SK-N-SH (cell line): ENCODE data around the gene RIC3. TPM values are rescaled to one million over a fixed set of nuclear protein-coding genes. Genes with fewer than 3 reads are reported as not detected.

ENCODE experiments used
- CTCF ChIA-PET: fragments of 300-600, 350-600 bp; formaldehyde crosslinking; extraction: SDS; loops from one replicate; lab custom pipeline; 2021; lab: Yijun Ruan, JAX
- POLR2A ChIA-PET: fragments of 350-600 bp; sonication (Branson Sonifier 250); formaldehyde crosslinking; extraction: SDS; loops from one replicate; lab custom pipeline; 2020; ENCODE audit warnings: antibody characterized with exemption, inconsistent platforms; lab: Yijun Ruan, JAX
- DNase-seq: peaks from one replicate; pipeline ENCODE4 v3.0.0; 2012
- H2AFZ ChIP-seq: fragments of 200-600 bp; sonication (generic); 2 replicates; pipeline ENCODE4 v1.8.1; 2016; ENCODE audit warnings: antibody characterized with exemption, mild to moderate bottlenecking, low read depth
- H3F3A ChIP-seq: fragments of 200-600 bp; sonication (generic); replicated peaks from 2 replicates; pipeline ENCODE3; 2016; ENCODE audit warnings: antibody characterized with exemption, mild to moderate bottlenecking; ENCODE audit not compliant: insufficient read depth
- H3K27ac ChIP-seq, 2 experiments: fragments of 200-500 bp in 1 of 2; fragments of 200-600 bp in 1 of 2; sonication (Bioruptor generic) in 1 of 2; sonication (generic), shearing (Covaris generic) in 1 of 2; 2 replicates each; pipeline versions ENCODE4 v1.5.1 to v1.6.1; 2014 to 2016; ENCODE audit warnings: low read depth in 2 of 2, inconsistent platforms in 1 of 2, low read length in 1 of 2, mild to moderate bottlenecking in 1 of 2, mixed read lengths in 1 of 2
- H3K27me3 ChIP-seq: fragments of 200-600 bp; sonication (generic), shearing (Covaris generic); 2 replicates; pipeline ENCODE4 v1.6.1; 2016; ENCODE audit warnings: mixed run types; ENCODE audit not compliant: insufficient read depth
- H3K36me3 ChIP-seq, 2 experiments: fragments of 200-500 bp in 1 of 2; fragments of 200-600 bp in 1 of 2; sonication (Bioruptor generic) in 1 of 2; sonication (generic) in 1 of 2; replicated peaks in 1 of 2; 2 replicates each; pipeline versions ENCODE3 to v1.5.1; 2014 to 2016; ENCODE audit warnings: low read length in 1 of 2, mild to moderate bottlenecking in 1 of 2; ENCODE audit not compliant: insufficient read depth in 2 of 2, control insufficient read depth in 1 of 2
- H3K4me1 ChIP-seq, 2 experiments: fragments of 200-500 bp in 1 of 2; fragments of 200-600 bp in 1 of 2; sonication (Bioruptor generic) in 1 of 2; sonication (generic), shearing (Covaris generic) in 1 of 2; 2 replicates each; pipeline versions ENCODE4 v1.5.1 to v1.6.1; 2014 to 2016; ENCODE audit warnings: low read depth in 1 of 2, low read length in 1 of 2, mixed run types in 1 of 2; ENCODE audit not compliant: insufficient read depth in 2 of 2, control insufficient read depth in 1 of 2
- H3K4me2 ChIP-seq: fragments of 200-600 bp; sonication (generic), shearing (Covaris generic); 2 replicates; pipeline ENCODE4 v1.6.1; 2017; ENCODE audit warnings: mixed run types
- H3K4me3 ChIP-seq, 2 experiments: fragments of 200-500 bp in 1 of 2; fragments of 200-600 bp in 1 of 2; sonication (Bioruptor generic) in 1 of 2; sonication (generic), shearing (Covaris generic) in 1 of 2; 2 replicates each; pipeline versions ENCODE4 v1.5.1 to v1.8.1; 2014 to 2016; ENCODE audit warnings: low read depth in 2 of 2, inconsistent platforms in 1 of 2, low read length in 1 of 2, mild to moderate bottlenecking in 1 of 2, mixed read lengths in 1 of 2, moderate library complexity in 1 of 2
- H3K79me2 ChIP-seq: fragments of 200-600 bp; sonication (generic); 2 replicates; pipeline ENCODE4 v1.8.1; 2017; ENCODE audit warnings: mild to moderate bottlenecking; ENCODE audit not compliant: insufficient read depth
- H3K9ac ChIP-seq: fragments of 200-600 bp; sonication (generic); 2 replicates; pipeline ENCODE4 v1.6.1; 2017; ENCODE audit warnings: mixed run types
- H3K9me2 ChIP-seq: fragments of 200-600 bp; sonication (generic); 2 replicates; pipeline ENCODE4 v1.6.1; 2017; ENCODE audit warnings: mixed run types
- H3K9me3 ChIP-seq: fragments of 200-600 bp; sonication (generic); 2 replicates; pipeline ENCODE4 v1.6.1; 2017; ENCODE audit warnings: mixed run types, mild to moderate bottlenecking, moderate library complexity
- H4K20me1 ChIP-seq: fragments of 200-600 bp; sonication (generic); 2 replicates; pipeline ENCODE4 v1.6.1; 2017; ENCODE audit warnings: mild to moderate bottlenecking, mixed run types; ENCODE audit not compliant: insufficient read depth
- CHD2 ChIP-seq: fragments of 150-350 bp; IDR thresholded peaks from 2 replicates; pipeline ENCODE4 v1.6.1; 2018; ENCODE audit warnings: low read length; ENCODE audit not compliant: partially characterized antibody
- EP300 ChIP-seq, 2 experiments: IDR thresholded peaks; 2 replicates each; pipeline versions ENCODE4 v1.4.0 to v1.6.1; 2012; ENCODE audit warnings: borderline replicate concordance in 1 of 2, low read depth in 1 of 2, low read length in 1 of 2
- EZH2phosphoT487 ChIP-seq: fragments of 200-600 bp; sonication (generic); IDR thresholded peaks from 2 replicates; pipeline ENCODE4 v1.6.1; 2017; ENCODE audit warnings: low read depth, mixed run types, mild to moderate bottlenecking, antibody characterized with exemption, moderate library complexity, borderline replicate concordance
- FOSL2 ChIP-seq: IDR thresholded peaks from 2 replicates; pipeline ENCODE4 v1.4.0; 2012; ENCODE audit warnings: low read depth, mild to moderate bottlenecking, moderate library complexity, borderline replicate concordance
- FOXJ3 ChIP-seq: sonication (generic); formaldehyde crosslinking; IDR thresholded peaks from 2 replicates; pipeline ENCODE4 v1.5.1; 2020; ENCODE audit warnings: mild to moderate bottlenecking, missing genetic modification reagents
- FOXM1 ChIP-seq: IDR thresholded peaks from 2 replicates; pipeline ENCODE4 v1.4.0; 2012; ENCODE audit warnings: low read depth, mild to moderate bottlenecking
- GABPA ChIP-seq: IDR thresholded peaks from 2 replicates; pipeline ENCODE4 v1.4.0; 2012; ENCODE audit warnings: low read depth, mild to moderate bottlenecking
- IRF3 ChIP-seq: fragments of 150-350 bp; IDR thresholded peaks from 2 replicates; pipeline ENCODE4 v1.6.1; 2016; ENCODE audit warnings: mild to moderate bottlenecking, low read depth, low read length
- JUND ChIP-seq: IDR thresholded peaks from 2 replicates; pipeline ENCODE4 v1.4.0; 2012
- MAX ChIP-seq: IDR thresholded peaks from 2 replicates; pipeline ENCODE4 v1.4.0; 2012; ENCODE audit warnings: low read depth
- MEF2A ChIP-seq: IDR thresholded peaks from 2 replicates; pipeline ENCODE4 v1.4.0; 2012; ENCODE audit warnings: low read depth, borderline replicate concordance
- MXI1 ChIP-seq: IDR thresholded peaks from 2 replicates; pipeline ENCODE4 v1.6.1; 2012; ENCODE audit warnings: mild to moderate bottlenecking, low read depth, low read length, improper control_type of control experiment
- POLR2AphosphoS5 ChIP-seq: IDR thresholded peaks from 2 replicates; pipeline ENCODE4 v1.6.1; 2012; ENCODE audit warnings: low read depth, low read length
- RAD21 ChIP-seq: IDR thresholded peaks from 2 replicates; pipeline ENCODE4 v1.6.1; 2012; ENCODE audit warnings: mild to moderate bottlenecking, low read length
- RCOR1 ChIP-seq: fragments of 150-350 bp; IDR thresholded peaks from 2 replicates; pipeline ENCODE4 v1.6.1; 2017; ENCODE audit warnings: antibody characterized with exemption, low read length
- RFX5 ChIP-seq: IDR thresholded peaks from 2 replicates; pipeline ENCODE4 v1.6.1; 2012; ENCODE audit warnings: mild to moderate bottlenecking, improper control_type of control experiment, low read length
- RXRA ChIP-seq: IDR thresholded peaks from 2 replicates; pipeline ENCODE4 v1.4.0; 2012; ENCODE audit warnings: low read depth, mild to moderate bottlenecking, borderline replicate concordance
- SIN3A ChIP-seq: IDR thresholded peaks from 2 replicates; pipeline ENCODE4 v1.6.1; 2012; ENCODE audit warnings: low read depth, mild to moderate bottlenecking, low read length, moderate library complexity, borderline replicate concordance
- SMC3 ChIP-seq: IDR thresholded peaks from 2 replicates; pipeline ENCODE4 v1.6.1; 2012; ENCODE audit warnings: low read depth, low read length, improper control_type of control experiment
- TCF12 ChIP-seq: IDR thresholded peaks from 2 replicates; pipeline ENCODE4 v1.4.0; 2012
- USF2 ChIP-seq: fragments of 150-350 bp; IDR thresholded peaks from 2 replicates; pipeline ENCODE4 v1.6.1; 2017; ENCODE audit warnings: antibody characterized with exemption, low read length, low read depth, borderline replicate concordance
- ZBTB33 ChIP-seq: IDR thresholded peaks from 2 replicates; pipeline ENCODE4 v1.4.0; 2012; ENCODE audit warnings: low read depth, borderline replicate concordance
- WGBS: methylation state at CpG from one replicate; pipeline ENCODE4 v1.1.6; 2017; ENCODE audit warnings: low lambda C conversion rate; 5-methylcytosine and 5-hydroxymethylcytosine counted together
- polyA plus RNA-seq, 3 experiments: library from polyadenylated mRNA; depleted of rRNA; stranded (reverse); fragments of >200 nt; gene quantifications; 2 replicates each; pipeline ENCODE4 v1.2.3, GENCODE V29; 2012

Gene RIC3
- polyA plus RNA-seq, 1 of the 3 experiments (the other 2 are of a cell fraction), result 0.54 TPM

GRCh38 chr11:8202516-8203413 lies 33.9 kb upstream of the RIC3 start:
- H3K79me2 ChIP-seq, result no peaks in the 10 kb centered on the region
- no peaks in the 10 kb centered on the region for H4K20me1 ChIP-seq
- no peaks in the 10 kb centered on the region for H3K9me3 ChIP-seq
- no peak overlapping the region for H3K27ac ChIP-seq
- TF ChIP-seq RFX5 (no peak), FOXM1 (no peak), MEF2A (no peak), FOXJ3 (CRISPR knock-in tag) (no peak), JUND (no peak), TCF12 (no peak), MXI1 (no peak), USF2 (no peak), POLR2AphosphoS5 (no peak), FOSL2 (no peak), GABPA (no peak), EZH2phosphoT487 (no peak)
- 61% methylated on average over 11 of the region's 11 CpGs for WGBS
- H3K4me3 ChIP-seq, result no peak overlapping the region
- no peak overlapping the region for H2AFZ ChIP-seq
- no peak overlapping the region for H3K4me2 ChIP-seq
- DNase-seq, result no peak
- ChIA-PET CTCF (interaction anchor here (0.8 to 4.2 kb wide), 4 partner anchors 9 to 197 kb away, joined by 3 to 46 read pairs (median 10); partner anchors contain the start of gene LMO1), POLR2A (interaction anchor here (0.6 kb wide), 1 partner anchor 9 kb away, joined by 3 read pairs; no protein-coding TSS in a partner anchor)
- H3K9me2 ChIP-seq, result no peaks in the 10 kb centered on the region
- H3K4me1 ChIP-seq, result peaks cover 0 to 20% of the 10 kb centered on the region in 2 experiments; a peak in 2 of 4 replicates
- H3K9ac ChIP-seq, result no peak overlapping the region
- H3F3A ChIP-seq, result no peaks in the 10 kb centered on the region
- no peaks in the 10 kb centered on the region; the same call in 1 of the 2 replicates for H3K27me3 ChIP-seq
- H3K36me3 ChIP-seq, result no peaks in the 10 kb centered on the region

- Histone ChIP-seq H3K79me2 (no peaks in the 10 kb centered on the region), H2AFZ (no peak overlapping the region), H3K9me3 (no peaks in the 10 kb centered on the region), H3K4me3 (no peak overlapping the region), H3K27ac (no peak overlapping the region), H3F3A (no peaks in the 10 kb centered on the region), H3K4me1 (peaks cover 0 to 10% of the 10 kb centered on the region in 2 experiments; a peak in 1 of 4 replicates), H3K9ac (no peak overlapping the region), H4K20me1 (no peaks in the 10 kb centered on the region), H3K9me2 (no peaks in the 10 kb centered on the region), H3K4me2 (no peak overlapping the region), H3K36me3 (no peaks in the 10 kb centered on the region), H3K27me3 (no peaks in the 10 kb centered on the region)
- POLR2A ChIA-PET, result no interaction called here
- DNase-seq, result no peak
- 43% methylated on average over 4 of the region's 4 CpGs for WGBS
- CTCF ChIA-PET, result interaction anchor here (0.8 to 4.2 kb wide), 5 partner anchors 8 to 1518 kb away, joined by 3 to 46 read pairs (median 5); partner anchors contain the start of gene LMO1
- no peak for TF ChIP-seq FOXM1
- TF ChIP-seq IRF3, result no peak
- no peak for TF ChIP-seq FOXJ3 (CRISPR knock-in tag)
- TF ChIP-seq CHD2, result no peak
- no peak for TF ChIP-seq SMC3
- TF ChIP-seq RCOR1, result no peak
- no peak for TF ChIP-seq MAX
- no peak for TF ChIP-seq ZBTB33
- TF ChIP-seq MXI1, result no peak
- no peak for TF ChIP-seq SIN3A
- TF ChIP-seq EP300 (IDR thresholded peaks at IDR 0.05; ENCODE audit: borderline replicate concordance in 1 of 2, low read depth in 1 of 2, low read length in 1 of 2), result no peak
- TF ChIP-seq RXRA, result no peak
- no peak for TF ChIP-seq RAD21
These were observed 33.0 kb upstream of the RIC3 start for GRCh38 chr11:8201644-8202365.
